ENCODE data around the gene TADA1. TPM values are rescaled to one million over a fixed set of nuclear protein-coding genes. Genes with fewer than 3 reads are reported as not detected.

The TADA1 gene
- total and polyA plus RNA-seq, 8 donors: 2.8 to 8.2 (median 4.0) TPM

- no peak for TF ChIP-seq CTCF (IDR thresholded peaks at IDR 0.05)
- FAIRE-seq (no peak), DNase-seq (no peak), ATAC-seq (no peak)
- Histone ChIP-seq H3K27me3 (no peaks in the 10 kb centered on the region), H3K4me3 (no peak overlapping the region), H3K27ac (no peak overlapping the region), H3K9me3 (no peaks in the 10 kb centered on the region), H3K4me1 (peaks cover 6 to 11% (median 8%) of the 10 kb centered on the region in 3 donors), H3K36me3 (no peaks in the 10 kb centered on the region)
- 94 to 98% methylated on average over 2 of the region's 2 CpGs for WGBS, 2 donors
- intact Hi-C loops (cut with DNase I): no loop called here
Observed at GRCh38 chr1:166808952-166809351, 67.1 kb downstream of the TADA1 start.

Other genes with a start within 250 kb of the TADA1 start
- gene POGK, start 36.8 kb downstream of the TADA1 start, total RNA-seq: 10 to 100 TPM; 11.7 to 26.7 (median 15.2) TPM
- gene POGK, start 36.8 kb downstream of the TADA1 start, polyA plus RNA-seq: 10 to 100 TPM in 1 of 2 donors, 1 to 10 TPM in 1; 6.3 to 11.6 TPM
- gene ILDR2, start 99.3 kb upstream of the TADA1 start, total RNA-seq: under 1 TPM; 0.09 to 0.95 (median 0.33) TPM
- under 1 TPM; 0.11 to 0.63 TPM for gene ILDR2, start 99.3 kb upstream of the TADA1 start, polyA plus RNA-seq
- gene MAEL, start 113.0 kb upstream of the TADA1 start, total RNA-seq: under 1 TPM in 1 of 6 donors, not detected in 5; 0.12 TPM
- gene MAEL, start 113.0 kb upstream of the TADA1 start, polyA plus RNA-seq: under 1 TPM in 1 of 2 donors, not detected in 1; 0.23 TPM
- gene GPA33, start 214.1 kb upstream of the TADA1 start, total RNA-seq: under 1 TPM in 2 of 6 donors, not detected in 4; 0.16 to 0.22 TPM
- under 1 TPM in 1 of 2 donors, not detected in 1; 0.11 TPM for gene GPA33, start 214.1 kb upstream of the TADA1 start, polyA plus RNA-seq
- gene STYXL2, start 217.8 kb upstream of the TADA1 start, total RNA-seq: under 1 TPM in 2 of 6 donors, not detected in 4; 0.12 to 0.37 TPM
- gene STYXL2, start 217.8 kb upstream of the TADA1 start, polyA plus RNA-seq: under 1 TPM in 1 of 2 donors, not detected in 1; 0.02 TPM